Heart left ventricle (tissue), 16 donors: Measurements from ENCODE around the gene PEPD. TPM values are rescaled to one million over a fixed set of nuclear protein-coding genes. Genes with fewer than 3 reads are reported as not detected.

Source experiments
- ATAC-seq, 4 donors: fragments of 200-7000 bp; cut with Tn5 transposase; one replicate each; pipeline ENCODE4 v1.9.1; 2020 to 2022; ENCODE audit warnings: moderate library complexity in 4 of 4, mild to moderate bottlenecking in 3 of 4, moderate number of reproducible peaks in 1 of 4
- DNase-seq, 5 donors: peaks; one replicate each; pipeline ENCODE4 v3.0.0-alpha.2; 2020
- H3K27ac ChIP-seq, 12 donors: fragments of 200-600 bp; sonication (generic) in 4 of 12; one replicate each; pipeline versions ENCODE4 v1.5.0 to v1.8.0; 2016 to 2022; ENCODE audit warnings: mild to moderate bottlenecking in 2 of 12
- H3K27me3 ChIP-seq, 9 donors: fragments of 200-600 bp; sonication (generic) in 2 of 9; one replicate each; pipeline versions ENCODE4 v1.5.1 to v1.8.0; 2016 to 2022; ENCODE audit warnings: mild to moderate bottlenecking in 3 of 9
- H3K36me3 ChIP-seq, 9 donors: fragments of 200-600 bp; sonication (generic) in 2 of 9; one replicate each; pipeline versions ENCODE4 v1.5.0 to v1.8.0; 2018 to 2022; ENCODE audit warnings: mild to moderate bottlenecking in 2 of 9
- H3K4me1 ChIP-seq, 12 donors: fragments of 200-600 bp; sonication (generic) in 4 of 12; one replicate each; pipeline versions ENCODE4 v1.5.0 to v1.8.0; 2016 to 2022; ENCODE audit warnings: mild to moderate bottlenecking in 3 of 12
- H3K4me3 ChIP-seq, 12 donors: fragments of 200-600 bp; sonication (generic) in 4 of 12; one replicate each; pipeline versions ENCODE4 v1.5.0 to v1.8.0; 2017 to 2022; ENCODE audit warnings: mild to moderate bottlenecking in 9 of 12, moderate library complexity in 4 of 12
- H3K9me3 ChIP-seq, 12 donors: fragments of 200-600 bp; sonication (generic) in 4 of 12; one replicate each; pipeline versions ENCODE4 v1.5.0 to v1.8.0; 2016 to 2022; ENCODE audit warnings: mild to moderate bottlenecking in 1 of 12
- CTCF ChIP-seq, 12 donors: fragments of 200-600 bp; sonication (generic) in 4 of 12; IDR thresholded peaks; one replicate each; pipeline versions ENCODE4 v1.5.0 to v1.8.0; 2018 to 2022; ENCODE audit warnings: antibody characterized with exemption in 12 of 12, mild to moderate bottlenecking in 5 of 12
- POLR2A ChIP-seq, 2 donors: fragments of 450-650 bp; IDR thresholded peaks; one replicate each; pipeline ENCODE4 v1.6.1; 2017; ENCODE audit warnings: antibody characterized with exemption in 2 of 2, mild to moderate bottlenecking in 2 of 2, moderate library complexity in 2 of 2
- WGBS, 4 donors: extraction: QIAGEN DNeasy Blood & Tissue Kit in 2 of 4; methylation state at CpG; one replicate each; pipeline versions ENCODE4 v1.1.5 to v1.1.7; 2013 to 2018; 5-methylcytosine and 5-hydroxymethylcytosine counted together
- intact Hi-C, 10 donors: fragments of 100-400 bp; cut with DNase I; formaldehyde crosslinking; loops; one replicate each; pipeline versions ENCODE4 v1.11.1 to v1.14.2; 2022
- polyA plus RNA-seq, 2 donors: library from polyadenylated mRNA; stranded (reverse); fragments of 200-250 nt; gene quantifications; one replicate each; pipeline ENCODE4 v1.2.3, GENCODE V29; 2013
- total RNA-seq, 9 donors: library from RNA; depleted of rRNA in 2 of 9; stranded (reverse); fragments of >200 nt in 2 of 9; fragmentation: NEBNext Ultra II Directional in 3 of 9; extraction: Animal tissue kit (Norgen Biotek cat#: 25700) in 3 of 9; gene quantifications; one replicate each; pipeline versions ENCODE4 v1.1.0 to v1.2.4, GENCODE V29; 2016 to 2023
- donor health status: ischemic (EF 13 %, LVEDD 7.1; RV severe dilation, severe dysfunction).
- donor health status: healthy with polysubstance abuse.
- donor health status: DM: no; HTN: yes; CAD: no.
- donor health status: DM: no; HTN: no; CAD: no.
- donor health status: ischemic (EF 25% LVEDD 6.9; RV normal size, moderate dysfunction).
- donor health status: ischemic (EF 25% LVEDD 5.7; RV mildly dilated, moderate dysfunction).
- donor health status: healthy.
- donor health status: DM: yes; HTN: yes; CAD: no.
- donor health status: ischemic (EF 35%, LVEDD 5.7; RV mildly dilated, moderate dysfunction).
- donor health status: nonischemic (EF 11% LVEDD 7.7; RV severe dilation, severe dysfunction).
- donor health status: DM: yes; HTN: yes; CAD: no.
- donor health status: PGD.
- donor health status: ischemic (EF 29% LVEDD 5.4; RV normal size, mild dysfunction).
- donor health status: nonischemic (EF 23%, LVEDD 6.1; RV moderate dilation, normal function).

PEPD gene
- total and polyA plus RNA-seq, 11 donors: 19.4 to 45.7 (median 29.9) TPM

DNA sequence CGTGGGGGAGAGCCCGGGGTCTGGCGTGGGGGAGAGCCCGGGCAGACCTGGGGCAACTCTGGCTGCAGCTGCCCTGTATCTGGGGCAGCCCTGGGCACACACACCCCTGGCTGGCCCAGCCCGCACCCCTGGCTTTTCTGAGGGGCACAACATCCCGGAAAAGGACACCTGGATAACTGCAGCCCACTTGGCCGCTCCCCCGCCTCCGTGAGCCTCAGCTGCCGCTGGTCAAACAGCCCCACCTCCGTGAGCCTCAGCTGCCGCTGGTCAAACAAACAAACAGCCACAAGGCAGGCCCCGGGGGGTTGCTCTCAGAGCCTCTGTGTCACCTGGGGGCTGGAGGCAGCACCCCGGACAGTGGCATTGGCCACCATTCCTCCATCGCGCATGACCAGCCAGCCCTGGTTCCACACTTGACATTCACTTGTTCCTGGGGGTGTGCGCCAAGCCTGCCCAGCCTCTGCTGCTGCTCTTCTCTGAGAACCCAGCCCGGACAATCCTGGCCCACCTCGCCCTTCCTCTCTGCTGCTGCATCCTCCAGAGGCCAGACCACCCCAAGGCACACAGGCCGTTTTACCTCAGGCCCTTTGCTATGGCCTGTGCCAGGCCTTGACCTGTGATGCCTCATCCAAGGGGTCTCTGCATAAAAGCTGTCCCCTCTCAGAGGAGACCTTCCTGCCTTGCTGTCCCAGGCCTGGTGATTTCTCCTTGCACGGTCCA is 128.1 kb downstream of the PEPD start:
- H3K4me3 ChIP-seq: no peak overlapping the region
- ATAC-seq (no peak), DNase-seq (peak in 2 of 5 donors; percentile 24 to 53)
- H3K27ac ChIP-seq: peak overlapping the region in 1 of 12 donors; percentile 37
- H3K9me3 ChIP-seq: no peaks in the 10 kb centered on the region
- H3K4me1 ChIP-seq: peaks cover 12 to 95% (median 77%) of the 10 kb centered on the region in 12 donors
- no peak for TF ChIP-seq POLR2A (IDR thresholded peaks at IDR 0.05)
- TF ChIP-seq CTCF (IDR thresholded peaks at IDR 0.05): no peak
- H3K36me3 ChIP-seq: no peaks in the 10 kb centered on the region
- 79 to 87% (median 85%) methylated on average over 16 to 21 of the region's 21 CpGs for WGBS, 4 donors
- no peaks in the 10 kb centered on the region for H3K27me3 ChIP-seq
- intact Hi-C loops: loop anchor here in 1 of 10 donors (10.0 kb wide), 1 partner anchor 89 kb away; the partner anchor contains the start of gene CEBPA

DNA sequence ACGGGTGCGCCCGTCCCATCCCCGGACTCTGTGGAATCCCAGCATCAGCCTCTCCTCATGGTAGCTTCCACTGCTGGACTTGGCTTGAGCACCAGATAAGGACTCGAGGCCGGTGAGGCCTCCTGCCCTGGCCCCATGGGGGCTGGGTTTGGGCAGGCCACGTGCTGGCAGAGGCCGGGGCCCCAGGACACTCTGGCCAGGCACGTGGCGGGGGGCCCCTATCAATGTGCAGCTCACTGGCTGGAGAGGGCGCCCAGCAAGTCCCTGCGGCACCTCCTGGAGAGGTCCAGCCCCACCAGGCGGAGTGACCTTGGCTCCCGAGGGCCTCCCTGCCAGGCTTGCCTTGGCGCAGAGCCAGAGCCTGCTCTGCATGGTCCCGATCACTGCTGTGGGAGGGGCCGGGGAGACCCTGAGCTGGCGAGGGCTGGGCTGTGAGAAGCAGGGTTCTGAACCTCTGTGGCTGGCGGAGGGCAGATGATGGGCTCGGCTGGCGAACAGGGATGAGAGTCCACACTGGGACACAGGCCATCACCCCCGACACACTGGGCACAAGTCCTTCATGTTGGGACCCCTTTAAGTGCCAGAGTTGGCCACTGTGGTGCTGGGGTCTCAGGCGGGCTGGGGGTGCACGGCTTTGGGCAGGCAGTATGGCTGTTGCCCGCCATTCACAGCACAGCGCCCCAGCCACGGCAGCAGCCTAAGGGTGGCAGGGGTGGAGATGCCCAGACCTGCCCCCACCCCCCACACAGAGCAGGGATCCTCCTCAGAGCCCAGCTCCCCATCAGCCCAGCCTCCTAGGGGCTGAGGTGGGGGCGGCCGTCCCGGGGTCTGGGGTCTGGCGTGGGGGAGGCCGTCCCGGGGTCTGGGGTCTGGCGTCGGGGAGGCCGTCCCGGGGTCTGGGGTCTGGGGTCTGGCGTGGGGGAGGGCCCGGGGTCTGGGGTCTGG is 129.0 kb downstream of the PEPD start:
- Histone ChIP-seq H3K4me3 (no peak overlapping the region), H3K9me3 (no peaks in the 10 kb centered on the region), H3K27me3 (no peaks in the 10 kb centered on the region), H3K4me1 (peaks cover 15 to 98% (median 83%) of the 10 kb centered on the region in 12 donors), H3K36me3 (peaks cover 0 to 6% (median 0%) of the 10 kb centered on the region in 9 donors), H3K27ac (no peak overlapping the region)
- no peak for ATAC-seq
- WGBS, 4 donors: 58 to 74% (median 74%) methylated on average over 18 to 39 of the region's 39 CpGs
- no peak for TF ChIP-seq POLR2A (IDR thresholded peaks at IDR 0.05)
- TF ChIP-seq CTCF (IDR thresholded peaks at IDR 0.05): no peak
- intact Hi-C loops: loop anchor here in 1 of 10 donors (10.0 kb wide), 1 partner anchor 88 kb away; the partner anchor contains the start of gene CEBPA
- peak in 2 of 5 donors; percentile 52 to 73 for DNase-seq

GRCh38 chr19:33391631-33392249 is 129.9 kb downstream of the PEPD start:
- no peaks in the 10 kb centered on the region for H3K9me3 ChIP-seq
- peak overlapping the region in 2 of 12 donors; percentile 67 to 70 for H3K27ac ChIP-seq
- peaks cover 0 to 14% (median 2%) of the 10 kb centered on the region in 9 donors for H3K36me3 ChIP-seq
- DNase-seq (peak in 2 of 5 donors; percentile 17 to 51), ATAC-seq (no peak)
- TF ChIP-seq CTCF (IDR thresholded peaks at IDR 0.05) (no peak), POLR2A (IDR thresholded peaks at IDR 0.05) (no peak)
- no peak overlapping the region for H3K4me3 ChIP-seq
- no peaks in the 10 kb centered on the region for H3K27me3 ChIP-seq
- intact Hi-C loops: loop anchor here in 2 of 10 donors (2.0 to 10.0 kb wide), 2 partner anchors 15 to 87 kb away; partner anchors contain the start of gene CEBPA (in 1 of the 2)
- WGBS, 4 donors: 85 to 94% (median 93%) methylated on average over 6 to 12 of the region's 12 CpGs
- H3K4me1 ChIP-seq: peaks cover 15 to 91% (median 75%) of the 10 kb centered on the region in 12 donors
